ENCODE data around the gene ZNF785.

DNA sequence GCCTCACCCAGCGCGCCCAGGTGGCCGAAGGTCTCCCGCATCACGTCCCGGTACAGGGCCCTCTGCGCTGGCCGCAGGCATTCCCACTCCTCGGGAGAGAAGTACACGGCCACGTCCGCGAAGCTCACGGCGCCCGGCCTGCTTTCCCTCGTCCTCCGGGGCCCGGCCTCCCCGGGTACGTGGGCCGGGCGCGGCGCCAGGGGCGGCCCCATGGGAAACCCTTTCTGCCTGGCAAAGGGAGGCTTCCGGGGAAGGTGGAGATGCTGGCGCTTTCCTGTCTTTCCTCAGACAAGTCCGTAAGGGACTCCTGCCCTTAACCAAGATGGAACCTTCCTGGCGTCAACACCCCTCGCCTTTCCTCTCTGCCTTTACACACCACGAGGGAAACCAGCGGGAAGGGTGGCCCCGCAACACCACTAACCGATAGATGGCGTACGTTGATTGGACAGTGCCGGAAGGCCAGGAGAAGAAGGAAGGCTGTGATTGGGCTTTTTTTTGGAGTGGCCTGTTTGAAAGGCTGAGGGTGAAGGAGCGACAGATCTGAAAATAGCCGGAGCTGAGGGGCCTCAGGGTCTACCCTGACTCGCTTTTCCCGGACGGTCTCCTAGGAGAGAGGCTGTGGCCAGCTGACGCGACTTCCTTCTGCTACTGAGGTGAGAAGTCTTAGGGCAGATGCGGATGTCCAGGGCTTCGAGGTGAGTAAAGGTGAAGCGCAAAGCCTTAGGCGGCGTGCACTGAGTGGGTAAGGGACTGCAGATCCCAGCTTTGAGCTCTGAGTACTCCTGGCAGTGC lies at the start of gene ZNF785:
- TF ChIP-seq CTCF (conservative IDR thresholded peaks at IDR 0.05; ENCODE audit: low read length) = peak; percentile 59
- TF ChIP-seq EZH2phosphoT487 (IDR thresholded peaks at IDR 0.05; ENCODE audit: borderline replicate concordance, low read depth, low read length) = no peak
